Gastroesophageal sphincter (tissue), 3 donors: ENCODE data around the gene COPS7A.

Source experiments
- POLR2AphosphoS5 ChIP-seq: sonication (generic); formaldehyde crosslinking; IDR thresholded peaks from one replicate; pipeline ENCODE4 v1.6.1; 2017; ENCODE audit warnings: antibody characterized with exemption
- TF ChIP-seq, protein P1 (sequence below), 4 experiments: fragments of 200-600 bp in 2 of 4; fragments of 450-650 bp in 2 of 4; sonication (generic) in 1 of 4; IDR thresholded peaks; one replicate each; pipeline ENCODE4 v1.5.1; 2017 to 2019; ENCODE audit warnings: antibody characterized with exemption in 4 of 4, mild to moderate bottlenecking in 2 of 4, moderate library complexity in 2 of 4

DNA sequence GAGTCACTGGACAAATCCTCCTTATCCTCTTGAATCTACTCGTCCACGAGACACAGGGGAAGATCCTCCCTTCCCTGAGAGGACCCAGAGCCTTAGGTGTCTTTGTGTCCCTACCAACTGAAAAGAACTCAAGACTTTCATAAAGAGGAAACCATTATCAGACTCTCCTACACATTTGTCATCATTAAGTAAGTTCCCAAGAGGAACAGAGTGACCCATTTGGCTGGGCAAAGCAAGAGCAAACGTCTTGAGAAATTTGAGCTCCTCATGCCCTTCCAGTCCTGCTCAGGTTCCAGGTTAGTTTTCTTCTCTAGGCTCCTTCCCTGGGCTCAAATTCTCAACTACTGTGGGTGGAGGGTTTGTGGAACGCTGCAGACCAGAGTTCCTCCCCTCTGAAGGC lies 23.4 kb downstream of the COPS7A start:
- TF ChIP-seq, protein P1, sequence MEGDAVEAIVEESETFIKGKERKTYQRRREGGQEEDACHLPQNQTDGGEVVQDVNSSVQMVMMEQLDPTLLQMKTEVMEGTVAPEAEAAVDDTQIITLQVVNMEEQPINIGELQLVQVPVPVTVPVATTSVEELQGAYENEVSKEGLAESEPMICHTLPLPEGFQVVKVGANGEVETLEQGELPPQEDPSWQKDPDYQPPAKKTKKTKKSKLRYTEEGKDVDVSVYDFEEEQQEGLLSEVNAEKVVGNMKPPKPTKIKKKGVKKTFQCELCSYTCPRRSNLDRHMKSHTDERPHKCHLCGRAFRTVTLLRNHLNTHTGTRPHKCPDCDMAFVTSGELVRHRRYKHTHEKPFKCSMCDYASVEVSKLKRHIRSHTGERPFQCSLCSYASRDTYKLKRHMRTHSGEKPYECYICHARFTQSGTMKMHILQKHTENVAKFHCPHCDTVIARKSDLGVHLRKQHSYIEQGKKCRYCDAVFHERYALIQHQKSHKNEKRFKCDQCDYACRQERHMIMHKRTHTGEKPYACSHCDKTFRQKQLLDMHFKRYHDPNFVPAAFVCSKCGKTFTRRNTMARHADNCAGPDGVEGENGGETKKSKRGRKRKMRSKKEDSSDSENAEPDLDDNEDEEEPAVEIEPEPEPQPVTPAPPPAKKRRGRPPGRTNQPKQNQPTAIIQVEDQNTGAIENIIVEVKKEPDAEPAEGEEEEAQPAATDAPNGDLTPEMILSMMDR (IDR thresholded peaks at IDR 0.05): no peak
- TF ChIP-seq POLR2AphosphoS5: no peak
